Measurements from ENCODE around the gene UBAP2.

Gene UBAP2

GRCh38 chr9:33921967-33922895, 126.5 kb downstream of the UBAP2 start:
- peak; percentile 9 for DNase-seq (ENCODE audit: low read depth)

- no peak for DNase-seq (ENCODE audit: low read depth)
Observed at GRCh38 chr9:33919276-33919897, 129.3 kb downstream of the UBAP2 start.

- DNase-seq (ENCODE audit: low read depth) = no peak
Observed at GRCh38 chr9:33917036-33917435, 131.7 kb downstream of the UBAP2 start.

GRCh38 chr9:33914887-33915628, 133.6 kb downstream of the UBAP2 start:
- no peak for DNase-seq (ENCODE audit: low read depth)

GRCh38 chr9:33913541-33913940, 135.1 kb downstream of the UBAP2 start:
- DNase-seq (ENCODE audit: low read depth) = no peak

GRCh38 chr9:33908749-33909148, 139.9 kb downstream of the UBAP2 start:
- DNase-seq (ENCODE audit: low read depth) = no peak

GRCh38 chr9:33908114-33908513, 140.6 kb downstream of the UBAP2 start:
- DNase-seq (ENCODE audit: low read depth) = no peak

- no peak for DNase-seq (ENCODE audit: low read depth)
Observed at GRCh38 chr9:33907347-33907746, 141.3 kb downstream of the UBAP2 start.

GRCh38 chr9:33906769-33907168, 141.9 kb downstream of the UBAP2 start:
- DNase-seq (ENCODE audit: low read depth) = no peak

GRCh38 chr9:33905137-33905536, 143.6 kb downstream of the UBAP2 start:
- no peak for DNase-seq (ENCODE audit: low read depth)

GRCh38 chr9:33903157-33903780, 145.4 kb downstream of the UBAP2 start:
- DNase-seq (ENCODE audit: low read depth) = no peak

GRCh38 chr9:33894316-33894715, 154.4 kb downstream of the UBAP2 start:
- DNase-seq (ENCODE audit: low read depth) = no peak

- DNase-seq (ENCODE audit: low read depth) = no peak
Observed at GRCh38 chr9:33893861-33894260, 154.8 kb downstream of the UBAP2 start.

- no peak for DNase-seq (ENCODE audit: low read depth)
Observed at GRCh38 chr9:33885948-33886347, 162.7 kb downstream of the UBAP2 start.

GRCh38 chr9:33884856-33885701, 163.6 kb downstream of the UBAP2 start:
- DNase-seq (ENCODE audit: low read depth) = no peak

- no peak for DNase-seq (ENCODE audit: low read depth)
Observed at GRCh38 chr9:33881635-33882034, 167.1 kb downstream of the UBAP2 start.

GRCh38 chr9:33880211-33881089, 168.2 kb downstream of the UBAP2 start:
- no peak for DNase-seq (ENCODE audit: low read depth)

- no peak for DNase-seq (ENCODE audit: low read depth)
Observed at GRCh38 chr9:33878691-33879366, 169.9 kb downstream of the UBAP2 start.

- DNase-seq (ENCODE audit: low read depth) = no peak
Observed at GRCh38 chr9:33877727-33878489, 170.8 kb downstream of the UBAP2 start.

Data from activated T-cell treated with anti-CD3 and anti-CD28 coated beads for 24 hours (primary cell).